HG03354 (cell line): ENCODE measurements around the gene MAGEF1.

Experiments used
- ATAC-seq: cut with Tn5 transposase; IDR thresholded peaks from one replicate; pipeline ENCODE4 v1.9.1; 2021; ENCODE audit warnings: mild to moderate bottlenecking; ENCODE audit not compliant: unreplicated experiment, poor library complexity, severe bottlenecking

MAGEF1 gene

GRCh38 chr3:184693011-184693975 lies 18.6 kb downstream of the MAGEF1 start:
- no peak for ATAC-seq

- no peak for ATAC-seq
These were observed 20.2 kb downstream of the MAGEF1 start for GRCh38 chr3:184691397-184692231.

GRCh38 chr3:184690192-184690883 lies 21.5 kb downstream of the MAGEF1 start:
- ATAC-seq, result no peak

GRCh38 chr3:184688882-184689271 lies 23.0 kb downstream of the MAGEF1 start:
- ATAC-seq, result no peak

- ATAC-seq, result no peak
These were observed 23.5 kb downstream of the MAGEF1 start for GRCh38 chr3:184688251-184688881.

- no peak for ATAC-seq
These were observed 24.4 kb downstream of the MAGEF1 start for GRCh38 chr3:184687363-184688015.

- ATAC-seq, result no peak
These were observed 26.2 kb downstream of the MAGEF1 start for GRCh38 chr3:184685646-184686045.

- ATAC-seq, result no peak
These were observed 26.8 kb downstream of the MAGEF1 start for GRCh38 chr3:184685055-184685454.

- ATAC-seq, result no peak
These were observed 27.8 kb downstream of the MAGEF1 start for GRCh38 chr3:184683900-184684560.

- ATAC-seq, result no peak
These were observed 28.6 kb downstream of the MAGEF1 start for GRCh38 chr3:184683234-184683633.

GRCh38 chr3:184682671-184683070 lies 29.2 kb downstream of the MAGEF1 start:
- no peak for ATAC-seq

GRCh38 chr3:184680385-184681345 lies 31.2 kb downstream of the MAGEF1 start:
- no peak for ATAC-seq

- no peak for ATAC-seq
These were observed 32.6 kb downstream of the MAGEF1 start for GRCh38 chr3:184679056-184679816.

GRCh38 chr3:184678317-184679055 lies 33.4 kb downstream of the MAGEF1 start:
- no peak for ATAC-seq

GRCh38 chr3:184677344-184678316 lies 34.2 kb downstream of the MAGEF1 start:
- no peak for ATAC-seq
